H9 (cell line): ENCODE results near the gene GNA15. TPM values are rescaled to one million over a fixed set of nuclear protein-coding genes. Genes with fewer than 3 reads are reported as not detected.

Experiments used
- DNase-seq: peaks from one replicate; pipeline ENCODE4 v3.0.0-alpha.2; 2017
- H2AFZ ChIP-seq: one replicate; pipeline ENCODE4 v1.6.1; 2013; ENCODE audit warnings: mild to moderate bottlenecking, low read length, control low read depth, moderate library complexity
- H2AK5ac ChIP-seq: 2 replicates; pipeline ENCODE4 v1.6.1; 2013; ENCODE audit warnings: low read length, control low read depth, mixed read lengths; ENCODE audit not compliant: insufficient read length
- H2BK120ac ChIP-seq: one replicate; pipeline ENCODE4 v1.6.1; 2013; ENCODE audit warnings: low read depth, mild to moderate bottlenecking, low read length, control low read depth, inconsistent platforms; ENCODE audit not compliant: poor library complexity, severe bottlenecking
- H2BK12ac ChIP-seq: 2 replicates; pipeline ENCODE4 v1.6.1; 2013; ENCODE audit warnings: low read length, control low read depth, mixed read lengths, low read depth; ENCODE audit not compliant: insufficient read length
- H2BK15ac ChIP-seq: 2 replicates; pipeline ENCODE4 v1.6.1; 2013; ENCODE audit warnings: low read depth, low read length, control low read depth
- H2BK20ac ChIP-seq: one replicate; pipeline ENCODE4 v1.6.1; 2013; ENCODE audit warnings: low read depth, mild to moderate bottlenecking, low read length, control low read depth, inconsistent platforms; ENCODE audit not compliant: poor library complexity, severe bottlenecking
- H2BK5ac ChIP-seq: 2 replicates; pipeline ENCODE4 v1.6.1; 2013; ENCODE audit warnings: low read length, control low read depth, mixed read lengths; ENCODE audit not compliant: insufficient read length
- H3K14ac ChIP-seq: 2 replicates; pipeline ENCODE4 v1.6.1; 2013; ENCODE audit warnings: low read length, control low read depth; ENCODE audit not compliant: insufficient read depth
- H3K18ac ChIP-seq: 2 replicates; pipeline ENCODE4 v1.6.1; 2013; ENCODE audit warnings: low read depth, mild to moderate bottlenecking, mixed read lengths, low read length, control low read depth; ENCODE audit not compliant: insufficient read length
- H3K23ac ChIP-seq: 2 replicates; pipeline ENCODE4 v1.6.1; 2013; ENCODE audit warnings: low read length, control low read depth, mixed read lengths, low read depth; ENCODE audit not compliant: insufficient read length
- H3K23me2 ChIP-seq: 2 replicates; pipeline ENCODE4 v1.6.1; 2013; ENCODE audit warnings: low read depth, mild to moderate bottlenecking, mixed read lengths, low read length, control low read depth; ENCODE audit not compliant: insufficient read length, poor library complexity, severe bottlenecking
- H3K27ac ChIP-seq: 2 replicates; pipeline ENCODE4 v1.5.1; 2013; ENCODE audit warnings: low read length, control low read depth, mixed read lengths, low read depth; ENCODE audit not compliant: insufficient read length
- H3K27me3 ChIP-seq: 2 replicates; pipeline ENCODE4 v1.6.1; 2013; ENCODE audit warnings: low read length, control low read depth, inconsistent platforms; ENCODE audit not compliant: insufficient read depth
- H3K4ac ChIP-seq: 2 replicates; pipeline ENCODE4 v1.6.1; 2013; ENCODE audit warnings: low read depth, mild to moderate bottlenecking, control low read depth, inconsistent platforms, low read length, moderate library complexity
- H3K4me1 ChIP-seq: 2 replicates; pipeline ENCODE4 v1.6.1; 2013; ENCODE audit warnings: low read length, control low read depth, inconsistent platforms; ENCODE audit not compliant: insufficient read depth
- H3K4me2 ChIP-seq: 2 replicates; pipeline ENCODE4 v1.6.1; 2013; ENCODE audit warnings: low read length, control low read depth, mixed read lengths; ENCODE audit not compliant: insufficient read length, insufficient read depth
- H3K56ac ChIP-seq: 2 replicates; pipeline ENCODE4 v1.6.1; 2013; ENCODE audit warnings: low read depth, mild to moderate bottlenecking, mixed read lengths, low read length, control low read depth; ENCODE audit not compliant: insufficient read length
- H3K79me1 ChIP-seq: 2 replicates; pipeline ENCODE4 v1.6.1; 2013; ENCODE audit warnings: low read depth, mild to moderate bottlenecking, moderate library complexity, low read length, control low read depth, inconsistent platforms; ENCODE audit not compliant: insufficient read depth, poor library complexity, severe bottlenecking
- H3K79me2 ChIP-seq: 2 replicates; pipeline ENCODE4 v1.6.1; 2013; ENCODE audit warnings: low read length, control low read depth, inconsistent platforms; ENCODE audit not compliant: insufficient read depth
- H3K9ac ChIP-seq: 2 replicates; pipeline ENCODE4 v1.6.1; 2013; ENCODE audit warnings: low read length, control low read depth, mixed read lengths; ENCODE audit not compliant: insufficient read length; ENCODE audit errors: extremely low read depth
- H3K9me3 ChIP-seq: one replicate; pipeline ENCODE4 v1.6.1; 2013; ENCODE audit warnings: low read depth, low read length, inconsistent platforms; ENCODE audit not compliant: control insufficient read depth
- H3T11ph ChIP-seq: one replicate; pipeline ENCODE4 v1.6.1; 2013; ENCODE audit warnings: mild to moderate bottlenecking, low read length, control low read depth, inconsistent platforms
- H4K20me1 ChIP-seq: one replicate; pipeline ENCODE4 v1.6.1; 2013; ENCODE audit not compliant: control insufficient read depth, insufficient read length, insufficient read depth
- H4K5ac ChIP-seq: 2 replicates; pipeline ENCODE4 v1.6.1; 2013; ENCODE audit warnings: low read depth, mild to moderate bottlenecking, mixed read lengths, low read length, control low read depth; ENCODE audit not compliant: insufficient read length
- H4K8ac ChIP-seq: replicated peaks from 2 replicates; pipeline ENCODE4 v1.6.1; 2013; ENCODE audit warnings: low read length, control low read depth, mixed read lengths, low read depth; ENCODE audit not compliant: insufficient read length
- H4K91ac ChIP-seq: 2 replicates; pipeline ENCODE4 v1.6.1; 2013; ENCODE audit warnings: low read depth, mild to moderate bottlenecking, moderate library complexity, mixed read lengths, low read length, control low read depth; ENCODE audit not compliant: insufficient read length
- H3K27ac Mint-ChIP-seq, 3 experiments: 2 replicates in 2 of 3; 3 replicates in 1 of 3; pipeline ENCODE4 v1.8.0; 2020 to 2021; ENCODE audit warnings: mixed read lengths in 3 of 3, mild to moderate bottlenecking in 1 of 3, moderate library complexity in 1 of 3
- H3K27me3 Mint-ChIP-seq: 2 replicates; pipeline ENCODE4 v1.8.0; 2021; ENCODE audit warnings: low read depth, mild to moderate bottlenecking, moderate library complexity, mixed read lengths
- H3K36me3 Mint-ChIP-seq, 3 experiments: 2 replicates in 2 of 3; 3 replicates in 1 of 3; pipeline ENCODE4 v1.8.0; 2020 to 2021; ENCODE audit warnings: low read depth in 3 of 3, mixed read lengths in 3 of 3; ENCODE audit not compliant: insufficient read depth in 1 of 3
- H3K4me1 Mint-ChIP-seq, 2 experiments: 2 replicates each; pipeline ENCODE4 v1.8.0; 2020; ENCODE audit warnings: mixed read lengths in 2 of 2
- H3K4me3 Mint-ChIP-seq, 2 experiments: 2 replicates in 1 of 2; 3 replicates in 1 of 2; pipeline ENCODE4 v1.8.0; 2020 to 2021; ENCODE audit warnings: mild to moderate bottlenecking in 2 of 2, mixed read lengths in 2 of 2, moderate library complexity in 1 of 2
- H3K9me3 Mint-ChIP-seq, 2 experiments: 2 replicates in 1 of 2; 3 replicates in 1 of 2; pipeline ENCODE4 v1.8.0; 2020; ENCODE audit warnings: mild to moderate bottlenecking in 2 of 2, mixed read lengths in 2 of 2, moderate library complexity in 1 of 2
- CTCF ChIP-seq: fragments of 200-600 bp; sonication (generic); conservative IDR thresholded peaks from 3 replicates; pipeline ENCODE4 v1.8.0; 2021; ENCODE audit warnings: antibody characterized with exemption, mild to moderate bottlenecking
- WGBS: extraction: QIAGEN DNeasy Blood & Tissue Kit; methylation state at CpG from one replicate; pipeline ENCODE4 v1.1.7; 2013; ENCODE audit warnings: missing lambda C conversion rate, low lambda C conversion rate, mixed read lengths; ENCODE audit not compliant: insufficient read length; ENCODE audit errors: extremely low coverage; 5-methylcytosine and 5-hydroxymethylcytosine counted together
- total RNA-seq: library from RNA; stranded (reverse); gene quantifications from 2 replicates; pipeline ENCODE4 v1.2.1, GENCODE V29; 2021

GNA15 gene
- total RNA-seq, 1 experiment from 2014 or later = not detected

- Histone ChIP-seq H3K9ac (no peak overlapping the region), H3K79me1 (peaks cover 18% of the 10 kb centered on the region), H4K5ac (no peak overlapping the region), H3K4me1 (no peaks in the 10 kb centered on the region), H3K9me3 (no peaks in the 10 kb centered on the region), H3K27ac (no peak overlapping the region), H2BK12ac (no peak overlapping the region), H2BK120ac (no peak overlapping the region), H3K4ac (no peak overlapping the region), H3K23ac (no peak overlapping the region), H2BK20ac (no peak overlapping the region), H3K14ac (no peak overlapping the region), H4K8ac (no peak overlapping the region), H3K79me2 (peaks cover 9% of the 10 kb centered on the region; the same call in 1 of the 2 replicates), H3K18ac (no peak overlapping the region), H3K56ac (no peak overlapping the region), H2AK5ac (no peak overlapping the region), H3K23me2 (no peaks in the 10 kb centered on the region), H2AFZ (no peak overlapping the region), H4K20me1 (no peaks in the 10 kb centered on the region), H3T11ph (no peak overlapping the region), H2BK15ac (no peak overlapping the region), H3K27me3 (no peaks in the 10 kb centered on the region), H2BK5ac (no peak overlapping the region), H4K91ac (no peak overlapping the region), H3K4me2 (no peak overlapping the region)
- Mint-ChIP-seq H3K4me1 (peaks cover 4 to 11% of the 10 kb centered on the region in 2 experiments; a peak in 3 of 4 replicates), H3K27me3 (no peaks in the 10 kb centered on the region), H3K27ac (no peak overlapping the region), H3K4me3 (no peak overlapping the region), H3K36me3 (peaks cover 10 to 31% (median 28%) of the 10 kb centered on the region in 3 experiments), H3K9me3 (no peaks in the 10 kb centered on the region)
- no CpG with 5 or more reads among the region's 14 CpGs for WGBS
- TF ChIP-seq CTCF = no peak
- DNase-seq = no peak
Measured at GRCh38 chr19:3192684-3193083, 56.9 kb downstream of the GNA15 start.
